ENCODE measurements around the gene SMPD3. TPM values are rescaled to one million over a fixed set of nuclear protein-coding genes. Genes with fewer than 3 reads are reported as not detected.

The SMPD3 gene
- total RNA-seq, 4 donors from 2014 or later = 51.1 to 168 (median 68.9) TPM

DNA sequence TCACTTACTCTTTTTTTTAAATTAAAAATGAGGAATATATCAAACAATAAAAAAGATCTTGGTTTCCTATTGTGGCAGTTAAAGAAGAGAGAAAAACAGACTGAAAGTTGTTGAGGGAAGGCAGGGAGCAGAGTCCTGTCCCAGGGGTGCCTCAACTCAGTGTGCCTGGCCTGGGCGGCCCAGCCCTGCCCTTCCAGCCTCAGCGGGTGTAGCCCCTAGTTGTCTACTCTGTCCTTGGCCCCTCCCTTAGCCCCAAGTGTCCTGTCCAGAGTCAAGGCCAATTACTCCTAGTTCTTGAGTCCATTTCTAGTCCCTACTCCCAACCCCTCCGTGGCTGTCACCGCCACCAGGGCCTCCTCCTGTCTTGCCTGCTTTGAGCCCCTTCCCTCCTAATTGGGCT is 52.5 kb downstream of the SMPD3 start:
- no peak for DNase-seq
- H3K4me3 ChIP-seq = no peak overlapping the region
- TF ChIP-seq EP300 (IDR thresholded peaks at IDR 0.05; ENCODE audit: low read depth) (no peak), POLR2AphosphoS5 (IDR thresholded peaks at IDR 0.05) (no peak), POLR2A (IDR thresholded peaks at IDR 0.05) (no peak)
- TF ChIP-seq, protein P1, sequence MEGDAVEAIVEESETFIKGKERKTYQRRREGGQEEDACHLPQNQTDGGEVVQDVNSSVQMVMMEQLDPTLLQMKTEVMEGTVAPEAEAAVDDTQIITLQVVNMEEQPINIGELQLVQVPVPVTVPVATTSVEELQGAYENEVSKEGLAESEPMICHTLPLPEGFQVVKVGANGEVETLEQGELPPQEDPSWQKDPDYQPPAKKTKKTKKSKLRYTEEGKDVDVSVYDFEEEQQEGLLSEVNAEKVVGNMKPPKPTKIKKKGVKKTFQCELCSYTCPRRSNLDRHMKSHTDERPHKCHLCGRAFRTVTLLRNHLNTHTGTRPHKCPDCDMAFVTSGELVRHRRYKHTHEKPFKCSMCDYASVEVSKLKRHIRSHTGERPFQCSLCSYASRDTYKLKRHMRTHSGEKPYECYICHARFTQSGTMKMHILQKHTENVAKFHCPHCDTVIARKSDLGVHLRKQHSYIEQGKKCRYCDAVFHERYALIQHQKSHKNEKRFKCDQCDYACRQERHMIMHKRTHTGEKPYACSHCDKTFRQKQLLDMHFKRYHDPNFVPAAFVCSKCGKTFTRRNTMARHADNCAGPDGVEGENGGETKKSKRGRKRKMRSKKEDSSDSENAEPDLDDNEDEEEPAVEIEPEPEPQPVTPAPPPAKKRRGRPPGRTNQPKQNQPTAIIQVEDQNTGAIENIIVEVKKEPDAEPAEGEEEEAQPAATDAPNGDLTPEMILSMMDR (IDR thresholded peaks at IDR 0.05) = no peak
- no peaks in the 10 kb centered on the region for H3K9me3 ChIP-seq
- H3K27me3 ChIP-seq = no peaks in the 10 kb centered on the region
- H3K27ac ChIP-seq = no peak overlapping the region
- in situ Hi-C loops (cut with MboI; ENCODE audit: low pct_ligation_motif_present in 1 of 4, low pct_unique_long_range_greater_than_20kb in 1 of 4, low sequenced_read_pairs in 3 of 4) = loop anchor here in 2 of 4 donors (10.0 to 25.0 kb wide), 2 partner anchors 116 to 119 kb away; no protein-coding TSS in a partner anchor
- intact Hi-C loops (cut with DNase I; ENCODE audit: low total_unique reads) = no loop called here
- H3K36me3 ChIP-seq = no peaks in the 10 kb centered on the region
- H3K4me1 ChIP-seq = peaks cover 0 to 9% (median 4%) of the 10 kb centered on the region in 4 donors
- 87 to 98% methylated on average over 4 of the region's 4 CpGs for WGBS, 2 donors (ENCODE audit: low coverage in 1 of 2)

DNA sequence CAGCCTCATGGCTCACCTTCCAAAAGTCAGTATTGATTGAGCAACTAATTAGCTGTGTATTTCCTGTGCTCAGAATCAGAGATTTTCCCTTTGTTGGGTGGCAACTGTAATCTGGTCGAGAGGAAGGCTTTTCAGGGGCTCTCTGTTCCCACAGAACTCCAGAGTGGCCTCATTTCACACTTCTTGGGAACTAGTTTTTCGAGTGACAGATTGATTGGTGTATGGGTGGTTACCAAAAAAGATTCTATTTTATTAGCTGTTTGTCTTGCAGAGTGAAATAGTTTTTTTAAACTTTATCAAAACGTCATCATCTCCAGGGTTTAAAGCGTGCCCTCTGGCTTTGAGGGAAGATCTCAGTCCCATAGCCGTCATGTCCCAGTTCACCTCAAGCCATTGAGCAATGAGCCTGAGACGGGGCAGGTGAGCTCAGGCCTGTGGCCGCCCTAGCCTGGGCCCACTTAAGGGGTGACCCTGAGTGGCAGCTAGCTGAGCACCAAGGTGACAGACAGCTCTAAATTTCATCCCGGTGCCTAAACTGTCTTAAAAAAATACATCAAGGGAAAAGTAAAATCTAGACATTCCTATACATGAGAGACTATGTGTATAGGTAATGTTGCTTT is 53.0 kb downstream of the SMPD3 start:
- DNase-seq = no peak
- no peak overlapping the region for H3K27ac ChIP-seq
- no peaks in the 10 kb centered on the region for H3K27me3 ChIP-seq
- in situ Hi-C loops (cut with MboI; ENCODE audit: low pct_ligation_motif_present in 1 of 4, low pct_unique_long_range_greater_than_20kb in 1 of 4, low sequenced_read_pairs in 3 of 4) = loop anchor here in 2 of 4 donors (10.0 to 25.0 kb wide), 2 partner anchors 117 to 120 kb away; no protein-coding TSS in a partner anchor
- no peaks in the 10 kb centered on the region for H3K36me3 ChIP-seq
- TF ChIP-seq EP300 (IDR thresholded peaks at IDR 0.05; ENCODE audit: low read depth) = no peak
- TF ChIP-seq POLR2AphosphoS5 (IDR thresholded peaks at IDR 0.05) = no peak
- no peak for TF ChIP-seq POLR2A (IDR thresholded peaks at IDR 0.05)
- TF ChIP-seq, protein P1 (IDR thresholded peaks at IDR 0.05) = no peak
- H3K4me3 ChIP-seq = no peak overlapping the region
- no peaks in the 10 kb centered on the region for H3K9me3 ChIP-seq
- intact Hi-C loops (cut with DNase I; ENCODE audit: low total_unique reads) = no loop called here
- H3K4me1 ChIP-seq = peaks cover 0 to 9% (median 4%) of the 10 kb centered on the region in 4 donors
- WGBS, 2 donors (ENCODE audit: low coverage in 1 of 2) = 67 to 89% methylated on average over 1 to 8 of the region's 8 CpGs

DNA sequence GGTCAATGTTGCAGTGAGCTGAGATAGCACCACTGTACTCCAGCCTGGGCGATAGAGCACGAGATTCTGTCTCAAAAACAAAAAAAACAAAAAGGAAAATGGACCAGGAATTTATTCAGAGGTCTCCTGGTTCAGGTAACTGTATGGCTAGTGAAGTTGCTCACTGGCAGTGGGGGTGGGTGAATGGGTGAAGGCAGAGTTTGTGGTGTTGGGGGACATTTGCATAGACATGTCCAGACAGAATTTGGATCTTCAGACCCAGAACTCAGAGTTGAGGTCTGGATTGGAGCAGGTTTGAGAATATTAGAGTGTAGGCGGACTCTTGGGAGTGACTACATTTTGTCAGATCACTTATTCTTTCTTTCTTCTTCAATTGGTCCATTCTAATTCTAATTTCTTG is 55.0 kb downstream of the SMPD3 start:
- Histone ChIP-seq H3K4me3 (no peak overlapping the region), H3K4me1 (peaks cover 0 to 11% (median 4%) of the 10 kb centered on the region in 4 donors), H3K27ac (no peak overlapping the region), H3K27me3 (no peaks in the 10 kb centered on the region), H3K9me3 (no peaks in the 10 kb centered on the region), H3K36me3 (no peaks in the 10 kb centered on the region)
- in situ Hi-C loops (cut with MboI; ENCODE audit: low pct_ligation_motif_present in 1 of 4, low pct_unique_long_range_greater_than_20kb in 1 of 4, low sequenced_read_pairs in 3 of 4) (loop anchor here in 2 of 4 donors (10.0 to 25.0 kb wide), 2 partner anchors 119 to 121 kb away; no protein-coding TSS in a partner anchor), intact Hi-C loops (cut with DNase I; ENCODE audit: low total_unique reads) (no loop called here)
- WGBS, 2 donors (ENCODE audit: low coverage in 1 of 2) = 90 to 100% methylated on average over 1 to 3 of the region's 3 CpGs
- TF ChIP-seq POLR2AphosphoS5 (IDR thresholded peaks at IDR 0.05) = no peak
- DNase-seq = no peak

DNA sequence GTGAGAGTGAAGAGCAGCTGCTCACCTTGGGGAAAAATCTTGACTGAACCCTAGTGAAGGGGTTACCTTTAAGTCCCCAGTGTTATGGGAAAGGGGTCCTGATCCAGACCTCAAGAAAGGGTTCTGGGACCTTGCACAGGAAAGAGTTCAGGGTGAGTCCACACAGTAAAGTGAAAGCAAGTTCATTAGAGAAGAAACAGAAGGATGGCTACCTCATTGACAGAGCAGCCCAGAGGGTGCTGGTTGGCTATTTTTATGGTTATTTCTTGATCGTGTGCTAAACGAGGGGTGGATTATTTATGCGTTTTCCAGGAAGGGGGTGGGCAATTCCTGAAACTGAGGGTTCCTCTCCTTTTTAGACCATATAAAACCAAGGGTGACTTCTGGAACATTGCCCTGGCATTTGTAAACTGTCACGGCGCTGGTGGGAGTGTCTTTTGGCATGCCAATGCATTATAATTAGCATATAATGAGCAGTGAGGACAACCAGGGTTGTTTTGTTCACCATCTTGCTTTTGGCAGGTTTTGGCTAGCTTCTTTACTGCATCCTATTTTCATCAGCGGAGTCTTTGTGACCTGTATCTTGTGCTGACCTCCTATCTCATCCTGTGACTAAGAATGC is 58.4 kb downstream of the SMPD3 start:
- TF ChIP-seq EP300 (IDR thresholded peaks at IDR 0.05; ENCODE audit: low read depth) = no peak
- TF ChIP-seq, protein P1 (IDR thresholded peaks at IDR 0.05) = no peak
- TF ChIP-seq POLR2AphosphoS5 (IDR thresholded peaks at IDR 0.05) = no peak
- TF ChIP-seq POLR2A (IDR thresholded peaks at IDR 0.05) = no peak
- WGBS, 2 donors (ENCODE audit: low coverage in 1 of 2) = 64 to 74% methylated on average over 4 to 6 of the region's 6 CpGs
- in situ Hi-C loops (cut with MboI; ENCODE audit: low pct_ligation_motif_present in 1 of 4, low pct_unique_long_range_greater_than_20kb in 1 of 4, low sequenced_read_pairs in 3 of 4) (loop anchor here in 2 of 4 donors (10.0 to 25.0 kb wide), 2 partner anchors 122 to 125 kb away; no protein-coding TSS in a partner anchor), intact Hi-C loops (cut with DNase I; ENCODE audit: low total_unique reads) (no loop called here)
- Histone ChIP-seq H3K4me3 (no peak overlapping the region), H3K27me3 (no peaks in the 10 kb centered on the region), H3K27ac (no peak overlapping the region), H3K9me3 (no peaks in the 10 kb centered on the region), H3K36me3 (no peaks in the 10 kb centered on the region), H3K4me1 (peaks cover 0 to 26% (median 18%) of the 10 kb centered on the region in 4 donors)
- no peak for DNase-seq
